NCI-H510A (cell line): ENCODE data around the gene CWC22.
A peak's percentile ranks its signal among the peaks of the same experiment; 100 is the strongest.
"Not testable (repeated sequence)": the region's sequence is repeated elsewhere in the genome, so short reads cannot be mapped to it uniquely, and the experiment has no call there.

ENCODE experiments used
- DNase-seq: peaks from one replicate; lab custom pipeline; 2025; lab: John Stamatoyannopoulos, UW

The CWC22 gene

GRCh38 chr2:179950391-179950790 lies 56.7 kb downstream of the CWC22 start:
- no peak for DNase-seq

GRCh38 chr2:179949438-179949837 lies 57.7 kb downstream of the CWC22 start:
- DNase-seq, result no peak

- no peak for DNase-seq
Measured at GRCh38 chr2:179948058-179948457, 59.0 kb downstream of the CWC22 start.

- no peak for DNase-seq
Measured at GRCh38 chr2:179946810-179947615, 60.1 kb downstream of the CWC22 start.

- DNase-seq, result no peak
Measured at GRCh38 chr2:179946346-179946745, 60.8 kb downstream of the CWC22 start.

GRCh38 chr2:179939259-179939658 lies 67.8 kb downstream of the CWC22 start:
- DNase-seq, result no peak

GRCh38 chr2:179938026-179938425 lies 69.1 kb downstream of the CWC22 start:
- DNase-seq, result no peak

GRCh38 chr2:179936654-179937053 lies 70.4 kb downstream of the CWC22 start:
- DNase-seq, result no peak

- no peak for DNase-seq
Measured at GRCh38 chr2:179936141-179936540, 71.0 kb downstream of the CWC22 start.

- DNase-seq, result no peak
Measured at GRCh38 chr2:179932786-179933185, 74.3 kb downstream of the CWC22 start.

GRCh38 chr2:179931502-179931901 lies 75.6 kb downstream of the CWC22 start:
- DNase-seq, result no peak

GRCh38 chr2:179929997-179930396 lies 77.1 kb downstream of the CWC22 start:
- not testable (repeated sequence) for DNase-seq

GRCh38 chr2:179927041-179927440 lies 80.1 kb downstream of the CWC22 start:
- DNase-seq, result no peak

GRCh38 chr2:179925713-179926112 lies 81.4 kb downstream of the CWC22 start:
- no peak for DNase-seq

GRCh38 chr2:179917272-179917671 lies 89.8 kb downstream of the CWC22 start:
- DNase-seq, result no peak

GRCh38 chr2:179915395-179915992 lies 91.6 kb downstream of the CWC22 start:
- DNase-seq, result no peak

GRCh38 chr2:179913809-179914208 lies 93.3 kb downstream of the CWC22 start:
- no peak for DNase-seq

- DNase-seq, result no peak
Measured at GRCh38 chr2:179911569-179911968, 95.5 kb downstream of the CWC22 start.

- DNase-seq, result no peak
Measured at GRCh38 chr2:179910735-179911113, 96.4 kb downstream of the CWC22 start.

GRCh38 chr2:179909845-179910734 lies 97.0 kb downstream of the CWC22 start:
- DNase-seq, result no peak

- DNase-seq, result no peak
Measured at GRCh38 chr2:179900655-179901054, 106.4 kb downstream of the CWC22 start.

- no peak for DNase-seq
Measured at GRCh38 chr2:179899666-179900065, 107.4 kb downstream of the CWC22 start.

- DNase-seq, result peak; percentile 4
Measured at GRCh38 chr2:179898873-179899272, 108.2 kb downstream of the CWC22 start.
